Measurements from ENCODE around the gene FETUB.

The FETUB gene

DNA sequence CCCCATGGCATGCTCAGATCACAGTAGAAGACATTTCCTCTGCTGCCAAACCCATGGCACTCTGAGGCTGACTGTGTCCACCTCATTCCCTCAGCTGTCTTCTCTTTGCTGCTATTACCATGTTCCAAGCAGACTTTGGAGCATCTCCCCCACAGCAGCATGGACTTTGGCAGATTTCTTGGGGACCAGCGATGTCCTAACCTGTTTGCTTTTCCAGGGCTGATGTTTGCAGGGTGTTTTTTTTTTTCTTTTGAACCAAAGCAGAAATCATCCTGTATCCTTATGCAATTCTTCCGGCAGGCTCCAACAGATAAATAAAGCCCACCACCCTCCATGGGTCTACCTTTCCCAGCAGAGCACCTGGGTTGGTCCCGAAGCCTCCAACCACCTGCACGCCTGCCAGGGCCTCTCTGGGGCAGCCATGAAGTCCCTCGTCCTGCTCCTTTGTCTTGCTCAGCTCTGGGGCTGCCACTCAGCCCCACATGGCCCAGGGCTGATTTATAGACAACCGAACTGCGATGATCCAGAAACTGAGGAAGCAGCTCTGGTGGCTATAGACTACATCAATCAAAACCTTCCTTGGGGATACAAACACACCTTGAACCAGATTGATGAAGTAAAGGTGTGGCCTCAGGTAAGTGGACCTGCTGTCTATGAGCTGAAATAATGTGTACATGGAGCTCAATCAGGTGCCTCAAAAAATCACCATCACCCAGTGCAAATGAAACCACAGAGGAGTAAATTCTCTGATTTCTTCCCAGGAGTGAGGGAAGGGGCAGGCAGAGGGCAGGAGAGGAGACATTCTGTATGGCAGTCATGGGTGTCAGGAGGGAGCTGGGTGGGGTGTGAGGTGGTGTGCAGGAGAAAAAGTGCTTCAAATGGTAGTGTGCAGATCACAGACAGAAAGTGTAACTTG is 27.2 kb upstream of the FETUB start, which contains the start of gene AHSG:
Gene AHSG, plus strand, starts transcription at position 340 of the 916 bp plus-strand sequence. Its CDS starts 82 bp downstream, at position 422.
- in situ Hi-C loops (cut with MboI; ENCODE audit: low sequenced_read_pairs): no loop called here

DNA sequence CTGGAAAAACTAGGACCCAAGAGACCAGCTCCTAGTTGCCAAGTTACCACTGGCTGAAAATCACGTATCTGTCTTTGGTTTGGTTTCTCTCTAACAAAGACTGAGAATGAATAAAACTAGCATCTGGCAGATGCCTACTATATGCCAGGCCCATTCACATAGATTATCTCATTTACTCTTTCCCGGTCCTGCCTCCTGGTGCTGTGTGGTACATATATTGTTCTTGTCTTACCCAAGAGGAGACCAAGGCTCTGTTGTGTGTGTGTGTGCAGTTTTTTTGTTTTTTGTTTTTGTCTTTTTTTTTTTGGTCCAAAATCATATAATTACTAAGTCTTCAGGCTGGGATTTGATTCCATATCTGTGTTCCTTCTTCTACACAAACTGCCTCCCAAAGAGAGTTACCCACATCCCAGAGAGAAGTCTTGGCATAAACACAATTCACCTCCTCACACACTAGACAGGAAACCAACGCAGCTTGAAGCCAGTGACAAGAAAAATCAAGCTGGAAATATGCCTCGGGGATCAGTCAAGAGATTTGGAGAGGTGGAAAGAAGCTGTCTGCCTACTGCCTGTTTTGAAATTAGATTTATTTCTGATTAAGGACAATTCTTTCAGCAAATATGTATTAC is 26.4 kb upstream of the FETUB start:
- in situ Hi-C loops (cut with MboI; ENCODE audit: low sequenced_read_pairs): no loop called here

DNA sequence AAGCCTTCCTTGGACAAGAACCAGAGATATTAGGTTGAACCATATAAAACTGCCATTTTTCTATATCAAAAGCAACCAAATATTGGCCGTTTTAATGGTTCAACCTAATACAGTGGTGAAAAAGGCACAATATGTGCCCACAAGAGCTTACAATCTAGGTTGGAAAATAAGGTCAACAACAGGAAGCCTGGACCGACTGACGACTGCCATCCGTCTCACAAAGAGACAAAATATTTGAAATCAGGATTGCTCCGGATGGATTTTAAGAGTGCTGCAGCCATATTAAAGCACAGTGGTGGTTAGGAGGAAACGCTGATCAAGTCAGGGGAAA is 26.0 kb upstream of the FETUB start:
- in situ Hi-C loops (cut with MboI; ENCODE audit: low sequenced_read_pairs): no loop called here

DNA sequence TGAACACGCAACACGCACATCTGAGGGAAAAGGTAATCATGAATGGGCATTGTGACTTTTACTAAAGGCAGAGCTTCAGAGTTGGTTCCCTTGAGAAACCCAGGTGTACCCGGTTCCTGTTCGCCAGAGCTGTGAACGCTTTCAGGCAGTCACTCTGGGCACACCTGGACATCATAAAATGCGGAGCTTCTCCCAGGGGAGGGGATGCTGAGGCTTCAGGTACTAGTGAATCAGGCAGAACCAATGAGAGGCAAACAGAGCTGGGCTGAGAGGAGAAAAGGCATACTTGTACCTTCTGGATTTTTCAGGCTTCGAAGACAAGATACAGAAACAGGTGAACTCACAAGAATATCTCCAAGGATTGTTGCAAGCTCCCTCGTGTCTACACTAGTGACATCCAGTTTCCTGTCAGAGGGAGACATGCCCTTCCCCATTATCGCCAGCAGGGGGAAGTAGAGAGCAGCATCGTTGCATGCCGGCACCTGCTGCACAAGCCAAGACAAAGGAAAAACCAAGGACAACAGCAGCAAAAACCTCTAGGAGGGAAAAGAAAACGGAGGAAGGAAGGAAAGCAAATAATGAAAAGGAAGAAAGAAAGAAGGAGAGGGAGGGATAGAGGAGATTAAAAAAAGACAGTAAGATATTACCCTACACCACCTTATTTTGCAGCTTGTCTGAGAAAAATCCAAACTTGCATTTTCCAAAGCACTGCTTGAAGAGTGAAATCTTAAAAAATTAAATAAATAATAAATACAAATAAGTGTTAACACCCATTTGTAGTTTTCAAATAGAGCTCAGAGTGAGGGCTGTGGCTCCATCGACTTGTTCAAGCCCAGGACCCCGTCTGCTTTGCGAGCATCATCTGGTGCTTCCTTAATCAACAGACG is 25.4 kb upstream of the FETUB start:
- in situ Hi-C loops (cut with MboI; ENCODE audit: low sequenced_read_pairs): no loop called here

DNA sequence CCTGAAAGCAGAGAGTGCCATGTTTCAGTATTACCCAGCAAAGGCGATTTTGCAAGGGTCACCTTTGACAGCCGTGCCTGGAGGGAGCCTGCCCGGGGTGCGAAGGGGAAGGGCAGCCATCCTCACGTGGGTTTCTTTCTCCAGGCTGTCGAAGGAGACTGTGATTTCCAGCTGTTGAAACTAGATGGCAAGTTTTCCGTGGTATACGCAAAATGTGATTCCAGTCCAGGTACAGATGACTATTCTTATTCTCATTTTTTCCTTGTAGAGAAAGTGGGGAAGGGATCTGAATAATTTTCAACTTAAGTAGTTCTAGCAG is 23.9 kb upstream of the FETUB start:
- in situ Hi-C loops (cut with MboI; ENCODE audit: low sequenced_read_pairs): no loop called here

DNA sequence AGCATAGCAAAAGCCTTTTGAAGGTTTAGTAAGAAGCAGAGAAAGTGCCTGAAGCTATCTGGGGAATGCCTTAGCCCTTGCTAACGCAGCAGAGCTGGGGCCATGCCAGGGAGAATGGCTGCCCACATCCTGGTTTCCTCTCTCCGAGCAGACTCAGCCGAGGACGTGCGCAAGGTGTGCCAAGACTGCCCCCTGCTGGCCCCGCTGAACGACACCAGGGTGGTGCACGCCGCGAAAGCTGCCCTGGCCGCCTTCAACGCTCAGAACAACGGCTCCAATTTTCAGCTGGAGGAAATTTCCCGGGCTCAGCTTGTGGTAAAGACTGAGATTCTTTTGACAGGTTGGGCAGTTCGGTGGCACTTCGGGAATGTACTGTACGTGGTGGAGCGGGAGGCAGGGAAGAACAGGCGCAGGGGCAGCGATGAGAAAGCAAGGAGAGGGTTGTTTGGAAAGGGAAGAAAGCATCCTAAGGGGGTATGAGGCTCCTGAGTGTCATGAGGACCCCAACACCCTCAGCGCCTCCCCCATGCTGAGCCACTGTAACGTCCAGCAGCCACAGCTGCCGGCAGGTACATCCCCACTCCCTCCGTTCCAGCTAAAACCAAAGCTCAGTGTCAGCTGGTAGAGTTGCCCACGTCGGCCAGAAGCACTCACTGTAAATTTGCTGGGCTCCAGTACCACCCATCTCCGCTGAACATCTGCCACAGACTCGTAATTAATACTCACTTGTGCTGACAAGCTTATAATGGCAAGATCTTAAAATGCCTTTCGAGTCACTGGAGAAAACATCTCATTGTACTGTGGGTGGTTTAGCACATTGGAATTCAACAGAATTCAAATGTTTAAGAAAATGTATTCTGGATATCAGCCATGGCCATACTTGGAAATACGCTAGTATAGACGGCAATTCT is 22.9 kb upstream of the FETUB start:
- in situ Hi-C loops (cut with MboI; ENCODE audit: low sequenced_read_pairs): no loop called here

DNA sequence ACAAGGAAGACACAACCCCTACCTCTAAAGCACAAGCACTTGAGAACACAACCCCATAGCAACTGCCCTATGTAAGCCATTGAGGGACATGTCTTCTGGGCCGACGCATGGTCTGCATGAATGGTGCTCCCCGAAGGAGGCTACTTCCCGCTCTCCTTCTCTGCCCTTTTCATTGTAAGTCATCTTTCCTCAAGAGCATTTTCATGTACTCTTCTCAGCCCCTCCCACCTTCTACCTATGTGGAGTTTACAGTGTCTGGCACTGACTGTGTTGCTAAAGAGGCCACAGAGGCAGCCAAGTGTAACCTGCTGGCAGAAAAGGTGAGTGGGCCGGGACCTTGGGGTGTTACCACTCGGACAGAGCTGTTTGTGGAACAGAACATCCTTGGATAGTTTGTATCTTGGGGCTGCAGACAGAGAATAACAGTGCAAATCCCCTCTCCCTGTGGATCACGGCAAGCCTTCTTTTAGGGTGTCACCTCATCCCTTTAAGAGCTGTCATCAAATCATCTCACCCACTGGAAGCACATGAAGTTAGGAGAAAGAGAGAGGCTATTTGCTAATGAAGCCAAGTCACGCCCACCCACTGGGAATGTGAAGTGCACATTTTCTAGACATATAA is 21.8 kb upstream of the FETUB start:
- in situ Hi-C loops (cut with MboI; ENCODE audit: low sequenced_read_pairs): no loop called here

DNA sequence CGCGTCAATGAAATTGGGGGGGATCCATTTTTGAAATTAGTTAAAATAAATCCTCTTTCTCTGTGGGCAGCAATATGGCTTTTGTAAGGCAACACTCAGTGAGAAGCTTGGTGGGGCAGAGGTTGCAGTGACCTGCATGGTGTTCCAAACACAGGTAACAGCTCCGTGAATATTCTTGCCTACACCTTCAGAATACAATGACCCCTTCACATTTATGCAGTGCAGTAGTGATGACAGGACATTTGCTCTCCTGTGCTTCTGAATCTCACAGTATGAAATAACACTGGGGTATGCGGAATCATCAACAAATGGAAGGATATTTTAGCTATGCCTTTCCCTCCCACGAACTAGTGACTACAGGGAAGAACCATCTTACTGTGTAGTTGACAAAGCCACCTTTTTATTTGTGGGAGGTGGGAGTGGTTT is 20.4 kb upstream of the FETUB start:
- in situ Hi-C loops (cut with MboI; ENCODE audit: low sequenced_read_pairs): no loop called here

DNA sequence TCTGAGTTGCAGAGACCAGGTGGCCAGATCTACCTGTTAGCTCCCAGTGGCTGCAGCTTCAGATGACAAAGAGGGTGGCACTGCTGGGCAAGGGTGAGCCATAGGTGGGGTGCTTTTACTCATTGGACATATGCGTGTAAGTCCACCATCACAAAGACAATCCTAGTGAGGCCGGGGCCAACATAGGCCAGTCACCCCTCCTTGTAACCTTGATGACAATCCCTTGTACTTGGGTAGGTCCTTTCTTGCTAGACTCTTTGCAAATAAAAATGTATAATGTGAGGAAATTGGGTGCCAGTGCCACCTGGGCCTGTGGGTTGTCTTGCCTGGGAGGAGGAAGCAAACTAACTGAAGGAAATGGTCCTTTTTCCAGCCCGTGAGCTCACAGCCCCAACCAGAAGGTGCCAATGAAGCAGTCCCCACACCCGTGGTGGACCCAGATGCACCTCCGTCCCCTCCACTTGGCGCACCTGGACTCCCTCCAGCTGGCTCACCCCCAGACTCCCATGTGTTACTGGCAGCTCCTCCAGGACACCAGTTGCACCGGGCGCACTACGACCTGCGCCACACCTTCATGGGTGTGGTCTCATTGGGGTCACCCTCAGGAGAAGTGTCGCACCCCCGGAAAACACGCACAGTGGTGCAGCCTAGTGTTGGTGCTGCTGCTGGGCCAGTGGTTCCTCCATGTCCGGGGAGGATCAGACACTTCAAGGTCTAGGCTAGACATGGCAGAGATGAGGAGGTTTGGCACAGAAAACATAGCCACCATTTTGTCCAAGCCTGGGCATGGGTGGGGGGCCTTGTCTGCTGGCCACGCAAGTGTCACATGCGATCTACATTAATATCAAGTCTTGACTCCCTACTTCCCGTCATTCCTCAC is 19.7 kb upstream of the FETUB start:
- in situ Hi-C loops (cut with MboI; ENCODE audit: low sequenced_read_pairs): no loop called here

DNA sequence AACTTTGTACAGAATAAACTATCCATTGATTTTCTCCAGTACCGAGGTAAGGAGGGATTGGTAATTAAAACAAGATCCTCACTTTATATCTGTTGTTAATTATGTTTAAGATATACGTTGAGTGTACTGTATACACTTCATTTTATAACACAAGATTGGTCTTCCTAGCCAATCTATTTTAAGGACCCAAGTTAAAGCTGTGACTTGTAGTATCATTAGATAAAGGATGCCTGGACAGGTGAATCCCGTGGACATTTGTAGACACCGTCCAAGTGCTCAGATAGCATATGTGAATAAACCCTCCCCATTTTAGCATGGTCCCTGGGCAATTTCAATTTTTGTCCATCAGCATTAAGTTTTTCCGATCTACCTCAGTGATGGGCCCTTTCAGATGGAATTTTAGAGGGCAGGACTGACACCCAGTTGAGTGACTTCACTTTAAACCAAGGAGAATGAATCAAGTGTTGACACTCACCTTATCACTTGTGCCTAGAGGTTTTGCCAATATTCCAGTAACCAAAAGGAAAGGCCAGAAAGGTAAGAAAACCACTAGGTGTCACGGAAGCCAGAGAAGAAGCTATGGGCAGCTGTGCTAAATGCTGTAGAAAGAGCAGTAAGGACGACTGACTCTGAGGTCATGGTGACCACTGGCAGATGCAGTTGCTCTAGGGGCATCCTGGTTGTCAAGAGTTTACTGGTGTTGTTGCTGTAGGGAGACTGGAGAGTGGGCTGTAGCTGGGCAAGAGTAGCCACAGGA is 18.1 kb upstream of the FETUB start:
- in situ Hi-C loops (cut with MboI; ENCODE audit: low sequenced_read_pairs): no loop called here

DNA sequence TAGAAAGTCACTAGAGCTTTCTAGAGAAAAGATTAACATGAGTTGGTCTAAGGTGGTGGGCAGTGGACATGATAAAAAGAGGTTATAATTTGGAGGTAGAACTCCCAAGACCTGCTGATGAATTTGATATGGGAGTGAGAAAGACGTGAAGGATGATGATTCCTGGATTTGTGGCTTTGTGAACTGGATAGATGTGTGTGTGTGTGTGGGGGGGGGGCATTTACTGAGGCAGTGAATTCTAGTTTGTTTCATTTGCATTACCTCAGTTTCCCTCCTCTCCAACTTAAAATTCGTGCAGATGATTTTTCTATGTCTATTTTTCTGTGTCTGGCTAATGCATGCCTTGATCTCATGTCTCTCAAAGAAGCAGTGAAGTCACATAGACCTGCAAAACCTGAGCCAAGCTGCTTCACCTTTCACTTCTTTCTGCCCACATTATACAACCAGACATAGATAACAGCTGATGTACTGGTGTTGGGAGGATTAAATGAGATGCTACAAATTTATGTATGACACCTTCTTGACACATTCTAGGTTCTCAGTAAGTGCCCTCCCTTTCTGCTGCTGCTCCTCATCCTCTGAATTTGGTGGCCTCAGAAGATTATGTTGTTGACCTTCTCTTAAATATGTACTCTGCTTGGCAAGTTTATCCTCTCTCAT is 17.4 kb upstream of the FETUB start:
- in situ Hi-C loops (cut with MboI; ENCODE audit: low sequenced_read_pairs): no loop called here

DNA sequence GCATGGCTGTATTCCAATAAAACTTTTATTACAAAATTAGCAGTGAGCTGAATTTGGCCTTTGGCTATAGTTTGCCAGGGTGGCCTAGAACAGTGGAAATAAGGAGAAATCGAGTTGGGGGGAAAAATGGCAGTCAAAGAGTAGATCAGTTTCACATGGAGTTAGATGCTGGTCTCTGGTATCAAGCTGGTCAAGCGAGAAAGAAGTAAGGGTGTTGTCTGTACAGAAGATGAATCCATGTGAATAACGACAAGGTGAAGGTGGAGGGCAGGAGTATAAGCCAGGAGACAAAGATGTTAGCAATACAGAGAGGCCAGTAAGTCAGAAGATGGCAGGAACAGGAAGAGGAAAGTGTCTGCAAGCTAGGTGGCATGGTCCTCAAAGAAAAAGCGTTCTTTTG is 15.6 kb upstream of the FETUB start:
- in situ Hi-C loops (cut with MboI; ENCODE audit: low sequenced_read_pairs): no loop called here

DNA sequence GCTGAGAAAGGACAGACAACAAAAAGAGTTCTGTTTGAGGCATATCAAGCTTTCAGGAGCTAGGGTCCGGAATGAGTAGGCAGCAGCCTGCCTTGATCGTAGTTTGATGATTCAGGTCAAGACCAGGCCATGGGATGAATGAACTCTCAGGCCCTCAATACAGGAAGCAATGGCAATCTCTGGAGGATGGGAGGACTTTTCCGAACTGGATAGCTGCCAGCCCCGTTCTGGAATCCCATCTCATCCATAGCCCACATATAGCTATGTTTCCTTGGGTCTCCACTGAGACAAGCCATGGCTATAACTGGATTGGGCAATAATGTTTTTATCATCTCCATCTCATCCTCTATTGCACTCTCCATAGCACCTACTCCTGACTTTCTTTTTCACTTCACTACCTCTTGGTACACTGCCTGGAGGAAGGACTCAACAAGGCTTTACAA is 14.6 kb upstream of the FETUB start:
- in situ Hi-C loops (cut with MboI; ENCODE audit: low sequenced_read_pairs): no loop called here

DNA sequence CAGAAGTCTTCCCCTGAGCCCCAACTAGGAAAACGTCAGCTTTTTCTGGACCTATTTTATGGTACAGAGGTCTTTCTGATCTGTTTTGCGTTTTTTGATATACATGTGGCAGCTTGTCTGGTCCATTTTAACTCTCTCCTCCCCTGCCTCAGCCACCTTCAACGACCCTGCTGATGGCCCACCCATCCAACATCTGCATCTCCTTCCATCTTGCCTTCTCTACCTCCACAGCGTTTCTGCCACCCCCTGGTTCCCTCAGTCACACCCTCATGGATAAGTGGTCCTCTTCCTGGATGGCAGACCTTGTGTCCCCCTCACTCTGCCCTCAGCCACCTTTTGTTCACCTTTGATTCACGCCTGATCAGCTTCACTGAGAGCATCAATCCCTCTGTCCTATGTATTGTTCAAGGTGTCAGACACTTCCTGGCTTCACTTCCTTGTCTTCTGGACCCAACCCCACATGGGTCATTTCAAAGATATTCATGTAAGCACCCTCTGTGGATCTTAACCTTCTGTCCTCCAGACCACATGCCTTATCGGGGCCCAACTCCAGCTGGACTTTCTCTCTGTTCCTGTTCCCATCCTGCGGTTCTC is 13.8 kb upstream of the FETUB start:
- in situ Hi-C loops (cut with MboI; ENCODE audit: low sequenced_read_pairs): no loop called here

DNA sequence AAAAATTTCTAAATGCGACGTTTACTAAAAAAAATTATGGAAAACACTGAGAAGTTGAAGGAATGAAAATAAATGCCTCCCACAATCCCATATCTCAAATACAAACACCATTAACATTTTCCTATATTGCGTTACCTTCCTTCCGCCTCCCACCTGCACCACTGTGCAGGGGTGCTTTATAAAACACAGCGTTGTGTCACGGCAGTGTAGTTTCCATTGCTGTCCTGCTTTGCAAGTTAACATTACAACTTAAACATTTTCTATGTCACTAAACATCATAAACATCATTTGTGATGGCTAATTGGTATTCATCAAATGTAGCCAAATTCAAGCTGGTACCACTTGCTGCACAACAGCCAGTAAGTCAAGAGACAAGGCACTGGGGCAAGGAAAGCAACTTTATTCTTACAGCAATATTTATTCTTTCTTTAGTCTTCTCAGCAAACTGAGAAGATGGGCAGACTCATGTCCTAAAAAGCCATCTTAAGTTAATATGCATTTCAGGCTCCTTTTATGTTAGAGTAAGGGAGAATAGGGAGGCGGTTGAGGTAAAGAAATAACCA is 12.3 kb upstream of the FETUB start:
- in situ Hi-C loops (cut with MboI; ENCODE audit: low sequenced_read_pairs): no loop called here

DNA sequence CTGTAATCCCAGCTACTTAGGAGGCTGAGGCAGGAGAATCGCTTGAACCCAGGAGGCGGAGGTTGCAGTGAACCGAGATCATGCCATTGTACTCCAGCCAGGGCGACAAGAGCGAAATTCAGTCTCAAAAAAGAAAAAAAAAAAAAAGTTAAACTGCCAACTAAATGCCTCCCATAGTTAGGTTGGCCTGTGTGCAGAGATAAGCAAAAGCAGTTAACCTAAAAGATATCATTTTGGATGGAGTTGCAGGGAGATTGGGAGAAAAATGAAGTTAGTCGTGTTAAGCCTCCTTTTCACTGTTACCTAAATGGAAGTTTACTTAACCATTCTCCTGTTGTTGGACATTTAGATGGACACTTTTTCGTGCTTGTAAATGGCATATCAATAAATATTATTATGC is 11.4 kb upstream of the FETUB start:
- in situ Hi-C loops (cut with MboI; ENCODE audit: low sequenced_read_pairs): no loop called here
